ENCODE measurements around the gene GATB.

Gene GATB

DNA sequence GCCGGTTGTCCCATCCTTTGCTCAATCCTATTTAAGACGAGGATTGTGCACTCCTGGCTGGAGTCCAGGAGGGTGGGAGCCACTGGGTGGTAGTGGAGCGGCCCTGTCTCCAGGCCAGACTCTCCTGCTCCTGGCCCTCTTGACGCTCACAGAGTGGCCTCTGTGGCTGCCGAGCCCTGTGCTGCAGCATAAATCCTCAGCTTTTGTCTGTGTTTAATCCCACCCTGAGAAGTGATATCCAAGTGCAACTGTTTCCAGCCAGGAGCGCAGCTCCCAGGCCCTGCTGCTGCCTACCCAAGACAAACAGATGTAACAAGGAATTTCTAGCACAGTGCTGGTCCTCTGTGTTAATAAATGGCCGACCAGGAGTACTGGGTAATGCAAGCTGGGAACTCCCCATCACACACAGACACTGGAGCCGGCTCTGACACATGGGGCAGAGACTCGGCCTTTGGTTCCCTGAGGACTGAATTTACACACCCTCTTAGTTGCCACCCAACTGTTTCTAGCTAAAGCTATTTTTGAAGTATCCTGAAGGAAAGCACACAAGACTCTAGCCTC is 85.3 kb downstream of the GATB start:
- peak in 8 of 51 donors; percentile 21 to 53 (median 42) for DNase-seq

DNA sequence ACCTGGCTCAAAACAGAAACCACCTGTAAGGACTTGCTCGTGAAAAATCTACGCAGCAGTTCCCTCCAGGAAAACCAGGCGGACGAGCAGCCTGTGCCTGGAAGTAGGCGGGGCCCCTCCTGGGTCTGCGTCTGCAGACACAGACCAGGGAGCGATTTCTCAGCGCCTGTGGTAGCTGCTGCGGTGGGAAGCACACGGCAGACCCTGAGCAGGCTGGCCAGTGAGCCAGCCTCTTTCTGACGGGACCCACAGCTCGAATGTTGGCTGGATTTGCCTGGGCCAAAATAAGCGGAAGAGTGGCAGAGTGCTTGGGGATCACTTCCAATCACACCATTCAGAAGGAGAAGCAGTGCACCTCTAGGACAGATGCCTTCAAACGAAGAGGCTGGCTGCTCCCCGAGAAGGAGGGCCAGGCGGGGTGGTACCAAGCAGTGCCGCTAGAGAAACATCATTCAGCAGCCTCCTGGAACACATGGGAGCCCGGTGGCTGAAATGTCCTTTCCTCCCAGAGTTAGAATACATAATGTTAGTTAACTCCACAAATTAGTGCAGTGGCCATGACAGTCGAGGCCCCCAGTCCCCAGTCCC is 85.9 kb downstream of the GATB start:
- peak in 37 of 51 donors; percentile 6 to 71 (median 34) for DNase-seq

DNA sequence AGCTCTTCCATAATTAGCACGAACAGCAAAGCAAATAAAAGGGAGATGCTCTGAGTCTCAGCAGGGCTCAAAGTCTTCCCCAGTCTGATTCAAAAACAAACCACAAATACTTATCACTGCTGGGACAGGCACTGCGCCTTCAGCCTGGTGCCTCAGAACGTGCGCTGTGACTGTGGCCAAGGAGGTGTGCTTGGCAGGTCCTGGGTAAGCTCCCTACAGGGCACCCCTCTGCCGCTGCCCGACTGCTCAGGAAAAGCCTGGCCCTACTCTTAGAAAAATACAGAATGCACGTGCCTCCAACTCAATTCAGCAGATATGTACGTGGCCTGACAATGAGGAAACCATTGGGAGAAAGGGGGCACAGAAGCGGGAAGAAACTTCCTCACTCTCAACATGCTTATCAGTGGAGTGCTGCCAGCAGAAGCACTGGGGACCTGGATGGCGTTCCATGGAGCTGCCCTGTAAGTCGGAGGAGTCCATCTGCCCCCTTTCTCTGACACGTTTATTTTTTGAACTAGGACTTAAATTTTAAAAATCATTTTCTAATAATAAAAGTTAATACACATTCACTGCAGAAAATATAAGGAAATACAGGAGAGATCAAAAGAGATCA is 86.8 kb downstream of the GATB start:
- no peak for DNase-seq

DNA sequence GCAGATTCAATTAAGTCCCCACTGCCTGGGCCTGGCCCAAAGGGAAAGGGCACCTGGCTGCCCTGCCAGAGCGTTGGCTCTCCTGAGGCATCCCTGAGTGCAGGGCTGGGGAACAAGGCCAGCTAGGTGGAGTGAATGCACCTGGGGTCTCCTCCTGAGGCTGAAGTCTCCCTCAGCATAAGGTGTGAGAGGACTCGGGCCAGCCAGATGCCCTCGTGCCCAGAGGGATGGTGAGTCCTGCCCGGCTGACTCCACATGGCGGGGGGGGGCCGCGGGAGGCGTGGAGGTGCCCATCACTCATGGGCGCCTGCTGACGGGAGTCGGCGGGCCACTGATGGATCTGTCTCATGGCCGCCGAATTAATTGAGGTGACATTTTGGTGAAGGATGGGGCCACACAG is 87.8 kb downstream of the GATB start:
- DNase-seq = no peak

DNA sequence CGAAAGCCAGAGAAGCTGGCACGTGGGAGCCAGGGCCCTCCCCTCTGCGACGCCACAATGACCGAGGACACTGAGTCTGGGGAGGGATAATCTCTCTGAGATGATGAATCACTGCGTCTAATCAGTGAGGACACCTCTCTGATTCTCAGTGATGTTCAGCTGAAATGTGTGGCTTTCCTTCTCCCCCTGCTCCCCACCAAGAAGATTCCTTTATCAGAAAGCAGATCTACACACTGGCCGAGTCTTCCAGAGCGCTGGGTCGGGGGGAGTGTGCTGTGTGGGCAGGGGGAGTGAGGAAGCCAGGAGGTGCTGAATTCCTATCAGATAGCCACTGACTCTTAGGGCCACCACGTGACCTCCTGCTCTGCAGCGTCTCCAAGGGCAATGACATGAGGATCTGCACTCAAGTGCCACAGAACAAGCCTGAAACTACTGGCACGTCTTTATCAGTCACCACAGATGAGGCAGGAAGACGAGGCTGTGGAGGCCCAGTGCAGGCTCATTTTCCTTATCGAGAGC is 89.2 kb downstream of the GATB start:
- DNase-seq = peak in 1 of 51 donors; percentile 37

DNA sequence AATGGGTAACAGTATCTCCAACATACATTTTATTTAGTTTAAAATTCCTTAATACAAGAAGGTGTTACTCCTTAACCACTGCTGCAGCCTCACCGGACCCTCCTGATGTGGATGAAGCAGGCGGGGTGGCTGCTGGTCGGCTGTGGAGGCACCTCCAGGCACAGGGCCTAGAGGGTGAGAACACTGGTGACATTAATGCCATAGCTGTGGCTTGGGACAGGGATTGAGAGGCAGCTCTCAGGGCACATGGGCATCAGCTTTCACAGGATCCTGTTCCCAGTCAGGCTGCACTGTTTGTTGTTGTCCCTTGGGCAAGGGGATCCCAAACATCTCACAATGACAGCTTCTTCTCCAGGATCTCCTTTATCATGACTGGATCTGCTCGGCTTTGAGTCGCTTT is 90.0 kb downstream of the GATB start:
- no peak for DNase-seq

DNA sequence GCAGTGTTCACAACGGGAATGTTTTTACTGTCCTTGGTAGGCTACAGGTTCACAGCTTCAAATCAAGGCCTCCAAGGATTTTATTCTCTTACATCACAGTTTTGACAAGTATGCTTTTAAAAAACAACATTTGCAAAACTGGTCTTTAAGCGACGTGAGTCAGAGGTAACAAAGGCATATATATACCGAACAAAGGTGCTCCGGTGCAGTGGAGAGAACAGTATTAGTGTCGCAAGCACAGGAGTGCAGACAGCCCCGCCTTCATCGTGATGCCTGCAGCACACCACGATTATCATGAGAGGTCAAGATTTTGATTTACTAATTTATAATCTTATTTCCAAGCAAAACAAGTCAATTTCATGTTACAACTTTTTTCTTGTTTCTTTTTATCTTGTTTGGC is 90.8 kb downstream of the GATB start:
- DNase-seq = no peak

DNA sequence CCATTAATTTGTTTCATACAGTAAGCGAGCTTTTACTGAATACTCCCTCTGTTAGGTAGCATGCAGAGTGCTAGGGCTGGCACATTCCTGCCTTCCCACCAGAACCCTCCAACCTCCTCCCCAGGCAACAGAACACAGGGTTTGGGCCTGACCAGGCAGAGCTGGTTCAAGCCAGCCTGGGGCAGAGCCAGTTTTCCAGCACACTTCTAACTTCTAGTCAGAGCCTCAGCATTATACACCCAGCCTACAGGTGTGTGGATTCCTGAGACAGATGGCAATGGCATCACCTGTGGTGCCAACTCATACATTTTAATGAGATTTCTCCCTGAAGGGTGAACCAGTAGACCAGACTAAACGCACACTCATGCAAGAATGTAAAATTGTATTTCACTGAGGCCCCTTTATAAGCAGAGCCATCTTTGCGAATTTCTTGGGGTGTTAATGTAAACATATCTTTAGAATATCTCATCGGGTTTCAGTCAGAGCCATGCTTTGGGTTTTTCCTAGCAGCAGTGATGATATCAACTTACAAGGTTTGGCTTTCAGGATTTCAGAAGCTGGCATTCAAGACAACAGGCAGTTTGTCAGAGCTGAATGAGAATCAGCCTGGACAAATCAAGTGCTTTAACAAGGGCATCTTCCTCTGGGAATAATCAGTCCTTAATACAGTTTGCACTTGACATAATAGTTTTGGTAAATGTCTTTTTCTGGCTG is 92.0 kb downstream of the GATB start:
- DNase-seq = no peak

DNA sequence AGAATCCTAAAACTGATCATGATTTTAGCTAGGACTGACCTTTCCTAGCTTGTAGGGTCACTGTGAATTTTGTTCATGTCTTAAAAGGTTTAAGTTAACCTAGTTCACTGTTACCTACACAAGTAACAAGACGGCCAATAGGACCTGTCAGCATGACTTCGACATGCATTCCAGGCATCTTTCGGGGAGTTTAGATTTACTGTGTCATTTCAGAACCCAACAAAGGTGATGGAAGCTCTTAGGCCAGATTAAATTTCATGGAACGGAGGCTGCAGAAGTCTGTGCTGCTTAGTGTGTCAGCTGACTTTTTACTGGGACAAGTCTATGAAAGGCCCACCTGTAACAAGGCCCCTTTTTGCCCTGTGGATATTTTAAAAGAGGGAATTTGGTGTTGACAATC is 93.1 kb downstream of the GATB start:
- DNase-seq = no peak

DNA sequence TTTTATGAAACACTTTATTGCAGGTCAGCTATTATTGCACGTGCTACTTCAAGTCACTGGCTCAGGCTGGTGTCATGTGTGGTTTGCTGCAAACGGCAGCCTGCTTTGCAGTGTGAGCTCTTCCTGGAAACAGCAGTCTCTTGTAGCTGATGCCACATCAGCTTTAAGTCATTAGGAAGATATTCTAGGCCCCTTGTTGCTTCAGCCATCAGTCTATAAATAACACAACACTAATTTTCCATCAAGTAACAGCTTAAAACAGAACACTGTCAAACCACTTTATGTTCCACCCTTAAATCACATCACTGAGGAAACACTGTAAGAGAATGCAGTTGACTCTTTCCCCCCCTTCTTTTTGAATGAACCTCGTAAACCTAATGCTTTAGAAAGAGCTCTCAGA is 93.8 kb downstream of the GATB start:
- DNase-seq = no peak

DNA sequence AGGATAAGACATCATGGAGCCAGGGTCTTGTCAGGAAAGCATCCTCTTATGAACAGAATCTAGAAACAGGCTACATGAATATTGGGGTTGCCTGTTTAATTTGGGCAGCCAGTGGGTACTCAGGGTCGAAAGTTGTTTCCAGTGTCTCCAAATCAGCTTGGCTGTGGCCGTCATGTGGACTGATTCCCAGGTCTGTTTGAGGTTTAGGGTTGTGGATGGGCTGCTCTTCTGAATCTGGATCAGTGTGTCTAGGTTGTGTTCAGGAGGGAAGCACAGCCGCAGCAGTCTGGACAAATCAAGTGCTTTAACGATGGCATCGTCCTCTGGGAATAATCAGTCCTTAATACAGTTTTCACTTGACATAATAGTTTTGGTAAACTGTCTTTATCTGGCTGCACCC is 94.3 kb downstream of the GATB start:
- DNase-seq = no peak

DNA sequence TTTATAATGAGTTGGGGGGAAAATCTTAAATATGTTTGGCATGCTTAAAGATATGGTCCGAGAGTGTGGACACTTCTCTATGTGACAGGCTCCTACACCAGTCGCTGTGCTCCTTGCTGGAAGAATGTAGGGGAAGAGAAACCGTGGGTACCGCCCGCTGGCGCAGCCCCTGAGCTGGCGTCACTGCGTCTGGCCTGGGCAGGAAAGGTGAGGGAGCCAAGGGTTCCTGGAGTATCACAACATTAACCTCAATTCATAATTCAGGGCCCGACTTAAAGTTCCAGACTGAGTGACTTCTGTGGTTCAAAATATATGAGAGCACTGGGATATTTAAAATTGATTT is 95.1 kb downstream of the GATB start:
- no peak for DNase-seq

DNA sequence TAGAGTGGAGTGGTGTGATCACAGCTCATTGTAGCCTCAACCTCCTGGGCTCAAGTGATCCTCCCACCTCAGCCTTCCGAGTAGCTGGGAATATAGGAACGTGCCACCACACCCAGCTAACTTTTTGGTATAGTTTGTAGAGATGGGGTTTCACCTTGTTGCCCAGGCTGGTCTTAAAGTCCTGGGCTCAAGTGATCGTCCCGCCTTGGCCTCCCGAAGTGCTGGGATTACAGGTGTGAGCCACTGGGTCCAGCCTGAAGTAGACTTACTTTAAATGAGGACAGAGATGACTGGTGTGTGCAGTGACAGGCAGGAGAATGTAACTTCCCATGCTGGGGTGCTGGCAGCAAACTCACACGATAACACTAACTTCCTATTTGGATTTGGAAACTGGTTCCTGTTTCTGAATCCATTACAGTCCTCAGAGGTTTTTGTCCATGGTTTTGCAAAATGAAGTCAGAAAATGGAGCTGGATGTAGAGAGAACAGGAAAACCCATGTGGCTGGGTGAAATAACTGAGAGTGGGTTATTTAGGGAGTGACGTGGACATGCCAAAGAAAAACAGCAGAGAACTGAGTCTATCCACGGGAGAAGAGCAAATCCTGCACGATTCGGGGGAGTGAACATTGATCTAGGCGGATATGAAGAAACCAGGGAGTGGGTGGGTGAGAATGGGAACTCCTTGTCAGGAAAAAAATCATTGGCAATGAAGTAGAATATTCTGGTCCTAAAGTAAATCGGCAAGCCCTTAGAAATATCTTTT is 95.6 kb downstream of the GATB start:
- DNase-seq = peak in 1 of 51 donors; percentile 17

DNA sequence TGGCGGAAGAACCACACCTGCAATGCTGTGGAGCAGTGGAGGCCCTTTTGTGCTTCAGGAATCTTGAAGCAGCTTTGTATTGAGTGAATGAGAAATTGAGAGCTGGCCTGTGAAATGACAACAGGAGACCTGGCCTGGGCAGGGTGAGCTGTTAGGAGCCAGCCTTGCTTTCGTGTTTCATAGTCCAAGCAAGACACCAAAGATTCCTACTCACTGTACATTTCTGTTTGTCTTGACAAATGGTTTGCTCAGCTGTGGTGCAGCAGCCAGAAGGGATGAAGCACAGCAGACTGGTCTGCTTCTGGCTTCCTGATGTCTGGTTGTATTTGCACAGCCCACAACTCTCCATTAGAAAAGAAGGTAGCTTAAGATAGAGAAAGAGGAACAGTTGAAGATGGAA is 96.5 kb downstream of the GATB start:
- DNase-seq = no peak

DNA sequence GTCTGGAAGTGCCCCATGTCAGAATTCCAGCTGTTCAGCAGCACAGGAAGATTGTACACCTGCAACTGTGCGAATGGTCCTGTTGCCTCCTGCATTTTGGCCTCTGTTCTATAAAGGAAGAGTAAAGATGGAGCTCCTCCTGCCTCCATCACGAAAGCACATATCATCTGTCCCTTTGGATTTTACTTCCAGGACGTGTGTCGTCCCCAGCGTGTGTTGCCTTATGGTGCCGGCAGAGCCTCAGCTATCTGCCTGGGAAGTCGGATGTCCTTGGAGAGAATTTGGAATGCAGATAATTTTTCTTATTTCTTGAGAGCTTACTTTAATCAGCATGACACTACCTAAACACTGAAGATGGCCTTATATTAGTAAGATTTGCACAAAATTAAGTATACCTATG is 97.7 kb downstream of the GATB start:
- no peak for DNase-seq

DNA sequence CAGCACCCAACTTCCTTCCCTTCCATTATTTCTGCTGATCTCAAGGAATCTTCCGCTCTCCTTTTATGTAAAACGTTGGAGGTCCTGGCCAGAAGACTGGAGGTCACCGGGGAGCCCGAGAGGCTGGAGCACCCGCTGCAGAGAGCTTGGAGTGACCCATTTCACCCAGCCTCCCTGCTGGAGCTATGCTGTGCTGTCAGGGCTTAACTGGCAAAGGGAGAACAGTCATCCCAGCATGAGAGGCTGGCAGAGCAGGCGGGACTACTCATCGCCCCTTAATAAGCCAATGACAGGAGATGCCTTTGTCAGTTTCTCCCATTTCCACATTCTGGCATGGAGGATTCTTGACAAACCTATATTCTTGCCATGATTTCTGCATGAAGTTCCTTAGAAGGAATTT is 98.9 kb downstream of the GATB start:
- DNase-seq = no peak

DNA sequence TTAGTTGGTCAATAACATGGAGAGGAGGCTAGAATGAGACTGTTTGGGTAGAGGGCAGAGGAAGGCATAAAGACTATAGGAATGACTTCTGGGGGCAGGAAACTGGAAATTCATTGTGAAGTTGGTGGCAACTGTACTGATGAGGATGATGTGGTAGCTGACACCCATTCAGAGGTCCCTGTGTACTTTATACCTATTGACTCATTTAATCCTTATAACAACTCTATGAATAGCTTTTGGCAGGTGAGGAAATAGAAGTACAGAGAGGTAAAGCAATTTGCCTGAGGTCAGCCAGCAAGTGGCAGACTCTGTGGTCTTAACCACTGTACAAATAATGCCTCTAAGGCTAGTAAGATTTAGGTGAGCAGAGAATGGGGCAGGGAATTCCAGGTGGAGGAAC is 100.1 kb downstream of the GATB start:
- no peak for DNase-seq

DNA sequence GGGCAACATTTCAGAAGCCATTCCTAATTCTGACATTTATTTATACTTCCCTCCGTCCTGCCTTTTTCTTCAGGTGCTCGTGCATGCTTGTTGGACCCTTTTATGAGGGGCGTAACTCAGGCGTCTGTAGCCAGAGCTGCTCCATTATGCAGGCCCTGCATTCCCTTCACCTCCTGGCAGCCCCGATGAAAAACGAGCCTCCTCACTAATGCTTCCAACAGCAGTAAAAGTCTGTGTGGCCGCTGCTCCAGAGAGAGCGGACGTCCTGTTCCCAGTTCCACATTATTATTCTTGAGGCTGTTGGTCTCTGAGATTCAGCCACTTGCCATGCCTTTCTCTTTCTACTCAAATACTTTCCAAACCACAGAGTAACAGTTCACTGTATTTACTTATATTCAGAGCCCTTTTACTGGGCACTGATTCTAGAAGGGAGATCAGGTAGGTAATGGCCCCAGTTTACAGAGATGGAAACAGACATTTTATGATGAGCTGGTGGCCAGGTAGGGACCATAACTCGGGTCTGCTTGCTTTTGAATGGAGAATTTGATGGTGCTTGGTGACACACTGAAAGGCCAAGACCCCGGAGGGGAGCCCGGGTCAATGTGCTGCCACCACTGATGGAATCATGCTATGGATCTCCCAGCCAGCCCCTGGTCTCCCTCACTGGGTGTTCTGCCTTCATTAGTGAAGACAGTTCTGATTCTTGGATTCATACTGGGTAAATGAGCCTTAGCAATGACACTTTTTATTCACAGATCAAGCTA is 101.0 kb downstream of the GATB start:
- DNase-seq = peak in 21 of 51 donors; percentile 3 to 73 (median 25)

DNA sequence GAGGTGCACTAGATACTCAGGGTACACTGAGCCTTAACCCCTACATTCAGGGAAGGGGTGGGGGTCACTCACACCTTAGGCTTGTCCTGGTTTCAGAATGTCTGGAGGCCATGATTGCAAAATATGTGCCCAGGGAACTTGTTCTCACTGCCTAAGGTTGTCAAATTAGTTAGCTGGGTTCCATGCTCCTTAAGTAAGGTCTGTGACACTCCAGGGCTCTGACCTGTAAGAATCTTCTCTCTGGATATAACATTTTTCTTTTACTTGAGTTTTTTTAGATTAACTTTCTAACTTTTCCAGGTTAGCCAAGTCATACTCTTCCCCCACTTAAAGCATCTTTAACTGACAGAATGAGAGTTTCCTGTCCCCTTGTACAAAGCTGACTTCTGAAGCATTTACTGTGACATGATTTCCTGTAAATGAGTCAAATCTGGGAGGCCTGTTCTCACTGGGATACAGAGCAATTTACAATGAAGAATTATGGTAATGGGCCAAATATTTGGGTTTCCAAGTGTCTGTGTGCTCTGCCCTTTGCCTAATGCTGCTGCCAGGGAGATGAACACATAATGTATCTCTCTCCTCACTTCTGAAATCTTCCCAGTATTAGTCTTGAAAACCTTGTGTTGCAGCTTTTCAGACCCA is 101.7 kb downstream of the GATB start:
- DNase-seq = no peak

DNA sequence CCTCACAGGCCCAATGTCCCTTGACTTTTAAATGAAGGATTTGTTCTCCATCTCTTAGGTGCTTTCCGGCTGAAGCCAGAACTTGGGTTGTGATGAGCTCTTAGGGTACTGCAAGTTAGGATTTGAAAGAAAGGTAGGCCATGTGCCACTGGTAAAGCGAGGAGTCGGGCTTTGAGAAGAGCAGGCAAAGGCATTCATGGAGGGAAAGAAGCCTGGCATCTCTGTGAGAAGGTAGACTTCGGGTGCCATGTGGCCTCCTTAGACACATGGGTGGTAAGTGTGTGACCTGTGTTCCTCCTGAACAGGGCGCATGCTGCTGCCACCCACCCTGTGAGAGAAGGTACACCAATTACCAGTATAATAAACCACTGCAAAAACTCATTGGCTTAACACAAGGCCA is 102.9 kb downstream of the GATB start:
- DNase-seq = no peak

DNA sequence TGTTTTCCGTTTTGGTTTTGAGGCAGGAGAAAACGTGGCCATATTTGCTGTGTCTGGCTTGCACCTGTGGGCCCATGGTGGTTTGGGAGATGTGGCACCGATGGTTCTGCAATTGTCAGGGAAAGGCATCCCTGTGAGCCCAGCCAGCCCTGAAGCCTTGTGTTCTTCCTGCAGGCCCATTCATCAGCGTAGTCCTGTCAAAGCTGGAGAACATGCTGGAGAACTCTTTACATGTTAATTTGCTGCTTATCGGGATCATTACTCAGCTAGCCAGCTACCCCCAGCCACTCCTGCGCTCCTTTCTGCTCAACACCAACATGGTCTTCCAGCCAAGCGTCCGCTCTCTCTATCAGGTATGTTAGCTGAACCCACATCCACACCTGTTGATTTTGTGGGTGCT is 104.7 kb downstream of the GATB start:
- no peak for DNase-seq

All from hypothalamus (tissue), 51 donors.